ENCODE results near the gene STT3B. TPM values are rescaled to one million over a fixed set of nuclear protein-coding genes. Genes with fewer than 3 reads are reported as not detected.
A peak's percentile ranks its signal among the peaks of the same experiment; 100 is the strongest.

The STT3B gene
- total and polyA plus RNA-seq, 2 donors from 2014 or later: 44.7 to 89.9 TPM

DNA sequence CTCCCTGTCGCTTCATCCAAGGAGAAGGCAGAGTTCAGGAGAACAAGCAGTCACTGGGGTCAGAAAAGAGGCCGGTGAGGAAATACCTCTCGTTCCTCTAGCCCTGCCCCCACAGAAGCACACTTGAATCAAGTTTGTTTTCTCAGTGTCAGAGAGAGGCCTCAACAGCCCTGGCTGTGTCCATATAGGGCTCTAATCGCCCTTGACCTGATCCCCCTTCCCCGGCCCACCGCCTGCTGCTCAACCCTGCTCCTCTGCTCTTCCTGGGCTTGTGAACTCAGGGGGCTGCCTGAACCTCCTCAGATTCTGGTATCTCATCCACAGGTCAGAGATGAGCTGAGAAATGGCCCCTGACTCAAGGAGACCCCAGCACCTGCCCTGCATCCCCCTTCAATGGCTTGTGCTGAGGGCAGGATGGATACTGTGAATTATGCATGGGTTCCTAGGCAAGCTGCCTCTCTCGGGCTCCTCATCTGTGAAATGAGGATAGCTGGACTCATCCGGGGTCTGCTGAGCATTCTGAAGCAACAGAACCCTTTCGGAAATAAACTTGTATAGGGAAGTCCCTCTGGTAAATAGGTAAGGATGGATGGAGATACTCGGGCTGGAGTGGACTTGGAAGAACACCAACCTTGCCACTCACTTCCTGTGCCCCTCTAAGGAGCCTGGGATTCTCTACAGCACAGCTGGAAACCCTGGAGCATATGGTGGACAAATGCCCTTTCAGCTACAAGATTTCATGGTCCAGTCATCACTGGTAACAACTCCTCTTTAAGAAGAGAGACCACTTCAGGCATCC, 147.5 kb downstream of the STT3B start:
- H3K4me3 ChIP-seq (ENCODE audit: low read length in 3 of 3): no peak overlapping the region
- DNase-seq (peak in 4 of 5 donors; percentile 36 to 77 (median 52)), FAIRE-seq (no peak)
- H3K36me3 ChIP-seq (ENCODE audit: control insufficient read depth in 2 of 3, insufficient read depth in 3 of 3, low read length in 3 of 3): peaks cover 0 to 14% (median 3%) of the 10 kb centered on the region in 3 donors
- H3K27ac ChIP-seq (ENCODE audit: low read depth in 2 of 2, low read length in 2 of 2): no peak overlapping the region
- H3K9me3 ChIP-seq (ENCODE audit: control insufficient read depth in 2 of 3, insufficient read depth in 1 of 3, low read length in 3 of 3): no peaks in the 10 kb centered on the region
- intact Hi-C loops (cut with DNase I): no loop called here
- H3K9ac ChIP-seq (ENCODE audit: low read length in 3 of 3): no peak overlapping the region
- TF ChIP-seq, protein P1, sequence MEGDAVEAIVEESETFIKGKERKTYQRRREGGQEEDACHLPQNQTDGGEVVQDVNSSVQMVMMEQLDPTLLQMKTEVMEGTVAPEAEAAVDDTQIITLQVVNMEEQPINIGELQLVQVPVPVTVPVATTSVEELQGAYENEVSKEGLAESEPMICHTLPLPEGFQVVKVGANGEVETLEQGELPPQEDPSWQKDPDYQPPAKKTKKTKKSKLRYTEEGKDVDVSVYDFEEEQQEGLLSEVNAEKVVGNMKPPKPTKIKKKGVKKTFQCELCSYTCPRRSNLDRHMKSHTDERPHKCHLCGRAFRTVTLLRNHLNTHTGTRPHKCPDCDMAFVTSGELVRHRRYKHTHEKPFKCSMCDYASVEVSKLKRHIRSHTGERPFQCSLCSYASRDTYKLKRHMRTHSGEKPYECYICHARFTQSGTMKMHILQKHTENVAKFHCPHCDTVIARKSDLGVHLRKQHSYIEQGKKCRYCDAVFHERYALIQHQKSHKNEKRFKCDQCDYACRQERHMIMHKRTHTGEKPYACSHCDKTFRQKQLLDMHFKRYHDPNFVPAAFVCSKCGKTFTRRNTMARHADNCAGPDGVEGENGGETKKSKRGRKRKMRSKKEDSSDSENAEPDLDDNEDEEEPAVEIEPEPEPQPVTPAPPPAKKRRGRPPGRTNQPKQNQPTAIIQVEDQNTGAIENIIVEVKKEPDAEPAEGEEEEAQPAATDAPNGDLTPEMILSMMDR (IDR thresholded peaks at IDR 0.05; ENCODE audit: borderline replicate concordance, extremely low read depth, insufficient read depth): no peak
- no peaks in the 10 kb centered on the region for H3K27me3 ChIP-seq (ENCODE audit: control insufficient read depth, insufficient read depth, low read length)
- peaks cover 0 to 2% (median 0%) of the 10 kb centered on the region in 3 donors for H3K4me1 ChIP-seq (ENCODE audit: control insufficient read depth in 2 of 3, insufficient read depth in 2 of 3, low read depth in 1 of 3, low read length in 3 of 3)

Measured in kidney (tissue), 14 donors.